Neural progenitor cell (in vitro differentiated cells): ENCODE measurements around the gene ASL. TPM values are rescaled to one million over a fixed set of nuclear protein-coding genes. Genes with fewer than 3 reads are reported as not detected.
"Not testable (repeated sequence)": the region's sequence is repeated elsewhere in the genome, so short reads cannot be mapped to it uniquely, and the experiment has no call there.

Source experiments
- DNase-seq: peaks from one replicate; pipeline ENCODE4 v3.0.0-alpha.2; 2016; ENCODE audit warnings: low spot score
- H2AFZ ChIP-seq: fragments of 200-600 bp; sonication (generic); replicated peaks from 2 replicates; pipeline ENCODE4 v1.6.1; 2016; ENCODE audit warnings: antibody characterized with exemption
- H3F3A ChIP-seq: fragments of 200-600 bp; sonication (generic); 2 replicates; pipeline ENCODE4 v1.6.1; 2016; ENCODE audit warnings: antibody characterized with exemption, low read depth
- H3K27ac ChIP-seq: fragments of 200-600 bp; sonication (generic); 2 replicates; pipeline ENCODE4 v1.5.1; 2016; ENCODE audit warnings: mild to moderate bottlenecking
- H3K27me3 ChIP-seq: fragments of 200-600 bp; sonication (generic); 2 replicates; pipeline ENCODE4 v1.6.1; 2016; ENCODE audit warnings: mild to moderate bottlenecking, moderate library complexity
- H3K36me3 ChIP-seq: fragments of 200-600 bp; sonication (generic); 2 replicates; pipeline ENCODE4 v1.5.1; 2016
- H3K4me1 ChIP-seq: fragments of 200-600 bp; sonication (generic); 2 replicates; pipeline ENCODE4 v1.6.1; 2016; ENCODE audit warnings: mixed run types
- H3K4me2 ChIP-seq: fragments of 200-600 bp; sonication (generic); 2 replicates; pipeline ENCODE4 v1.6.1; 2016
- H3K4me3 ChIP-seq: fragments of 200-600 bp; sonication (generic); 2 replicates; pipeline ENCODE4 v1.5.1; 2016
- H3K79me2 ChIP-seq: fragments of 200-600 bp; sonication (generic); 2 replicates; pipeline ENCODE4 v1.6.1; 2016; ENCODE audit warnings: low read depth
- H3K9ac ChIP-seq: fragments of 200-600 bp; sonication (generic); 2 replicates; pipeline ENCODE4 v1.6.1; 2016
- H3K9me3 ChIP-seq: fragments of 200-600 bp; sonication (generic); 2 replicates; pipeline ENCODE4 v1.5.1; 2016; ENCODE audit warnings: low read depth
- H4K20me1 ChIP-seq: fragments of 200-600 bp; sonication (generic); 2 replicates; pipeline ENCODE4 v1.6.1; 2016; ENCODE audit warnings: low read depth
- H3K27ac Mint-ChIP-seq: 3 replicates; pipeline ENCODE4 v1.8.0; 2021; ENCODE audit warnings: mixed read lengths
- H3K27me3 Mint-ChIP-seq: 2 replicates; pipeline ENCODE4 v1.8.0; 2022; ENCODE audit warnings: low read depth, mild to moderate bottlenecking, inconsistent platforms, moderate library complexity, mixed read lengths; ENCODE audit not compliant: insufficient read depth
- H3K36me3 Mint-ChIP-seq: 3 replicates; pipeline ENCODE4 v1.8.0; 2021; ENCODE audit warnings: mixed read lengths
- H3K4me1 Mint-ChIP-seq: 3 replicates; pipeline ENCODE4 v1.8.0; 2021; ENCODE audit warnings: mixed read lengths
- H3K4me3 Mint-ChIP-seq: 3 replicates; pipeline ENCODE4 v1.8.0; 2021; ENCODE audit warnings: mild to moderate bottlenecking, moderate library complexity, mixed read lengths
- H3K9me3 Mint-ChIP-seq: 3 replicates; pipeline ENCODE4 v1.8.0; 2020; ENCODE audit warnings: mixed read lengths
- CTCF ChIP-seq: fragments of 200-600 bp; sonication (generic); IDR thresholded peaks from 2 replicates; pipeline ENCODE4 v1.5.1; 2017; ENCODE audit warnings: antibody characterized with exemption, mild to moderate bottlenecking
- EZH2 ChIP-seq: fragments of 200-600 bp; sonication (generic); IDR thresholded peaks from 2 replicates; pipeline ENCODE4 v1.6.1; 2017; ENCODE audit warnings: antibody characterized with exemption, mild to moderate bottlenecking, moderate library complexity
- EZH2phosphoT487 ChIP-seq: fragments of 200-600 bp; sonication (generic); IDR thresholded peaks from 2 replicates; pipeline ENCODE4 v1.6.1; 2017; ENCODE audit warnings: antibody characterized with exemption
- total RNA-seq: library from RNA; depleted of rRNA; stranded (reverse); fragments of >200 nt; gene quantifications from 2 replicates; pipeline ENCODE4 v1.2.3, GENCODE V29; 2015; ENCODE audit warnings: low replicate concordance

ASL gene
- total RNA-seq, 1 donor from 2014 or later: 14.2 TPM

DNA sequence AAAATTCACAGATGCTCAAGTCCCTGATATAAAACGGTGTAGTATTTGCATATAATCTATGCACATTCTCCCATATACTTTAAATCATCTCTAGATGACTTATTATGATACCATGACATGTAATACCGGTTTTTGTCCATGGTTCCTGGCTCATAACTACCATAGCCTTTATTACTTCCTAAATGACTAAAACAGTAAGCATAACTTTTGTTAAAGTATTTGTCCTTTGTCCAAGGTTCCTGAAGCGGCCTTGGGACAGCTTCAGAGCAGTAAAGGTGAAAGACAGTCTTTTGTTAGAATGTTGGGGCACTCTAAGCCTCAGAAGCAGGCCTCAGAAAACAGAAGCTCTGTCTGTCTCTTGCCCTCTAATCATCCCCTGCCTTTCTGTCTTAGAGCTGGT, 43.0 kb downstream of the ASL start:
- H3K27ac Mint-ChIP-seq: no peak overlapping the region
- Histone ChIP-seq H3K4me2 (no peak overlapping the region), H3F3A (peaks cover 13% of the 10 kb centered on the region), H3K36me3 (no peaks in the 10 kb centered on the region), H2AFZ (no peak overlapping the region), H3K27me3 (no peaks in the 10 kb centered on the region), H3K9me3 (no peaks in the 10 kb centered on the region), H3K27ac (no peak overlapping the region), H4K20me1 (peaks cover 26% of the 10 kb centered on the region), H3K4me1 (peaks cover 9% of the 10 kb centered on the region), H3K79me2 (peaks cover 84% of the 10 kb centered on the region), H3K4me3 (no peak overlapping the region), H3K9ac (no peak overlapping the region)
- no peak for DNase-seq
- peaks cover 16% of the 10 kb centered on the region for H3K4me1 Mint-ChIP-seq
- peaks cover 2% of the 10 kb centered on the region for H3K27me3 Mint-ChIP-seq
- no peaks in the 10 kb centered on the region for H3K9me3 Mint-ChIP-seq
- no peak overlapping the region for H3K4me3 Mint-ChIP-seq
- peaks cover 8% of the 10 kb centered on the region for H3K36me3 Mint-ChIP-seq
- no peak for TF ChIP-seq CTCF

DNA sequence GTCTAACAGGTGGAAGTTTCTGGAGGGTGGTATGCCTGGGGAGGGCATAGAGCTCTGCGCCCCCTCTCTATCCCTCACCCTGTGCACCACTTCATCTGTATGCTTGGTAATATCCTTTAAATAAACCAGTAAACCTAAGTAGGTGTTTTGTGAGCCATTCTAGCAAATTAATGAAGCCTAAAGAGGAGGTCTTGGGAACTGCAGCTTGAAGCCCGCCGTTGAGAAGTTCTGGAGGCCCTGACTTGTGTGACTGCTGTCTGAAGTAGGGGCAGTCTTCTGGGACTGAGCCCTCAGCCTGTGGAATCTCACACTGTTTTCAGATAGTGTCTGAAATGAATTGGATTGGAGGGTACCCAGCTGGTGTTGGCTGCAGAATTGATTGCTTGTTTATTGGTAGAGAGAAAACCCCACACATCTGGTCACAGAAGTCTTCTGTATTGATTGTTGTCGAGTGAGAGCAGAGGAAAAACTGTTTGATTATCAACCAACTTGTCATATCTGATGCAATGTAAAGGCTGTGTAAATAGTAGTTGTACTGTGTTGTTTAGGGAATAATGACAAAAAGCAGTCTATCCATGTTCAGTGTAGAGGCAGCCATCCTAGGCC, 43.7 kb downstream of the ASL start:
- Histone ChIP-seq H3K9me3 (no peaks in the 10 kb centered on the region), H3K4me2 (no peak overlapping the region), H3K27me3 (no peaks in the 10 kb centered on the region), H3K4me1 (peaks cover 9% of the 10 kb centered on the region), H3K79me2 (peaks cover 88% of the 10 kb centered on the region), H3F3A (peaks cover 13% of the 10 kb centered on the region), H2AFZ (no peak overlapping the region), H3K9ac (no peak overlapping the region), H3K36me3 (no peaks in the 10 kb centered on the region), H4K20me1 (peaks cover 26% of the 10 kb centered on the region), H3K4me3 (no peak overlapping the region), H3K27ac (no peak overlapping the region)
- TF ChIP-seq EZH2 (no peak), EZH2phosphoT487 (no peak), CTCF (no peak)
- peaks cover 8% of the 10 kb centered on the region for H3K36me3 Mint-ChIP-seq
- H3K9me3 Mint-ChIP-seq: no peaks in the 10 kb centered on the region
- no peak overlapping the region for H3K27ac Mint-ChIP-seq
- peaks cover 2% of the 10 kb centered on the region for H3K27me3 Mint-ChIP-seq
- H3K4me3 Mint-ChIP-seq: no peak overlapping the region
- peaks cover 16% of the 10 kb centered on the region for H3K4me1 Mint-ChIP-seq
- no peak for DNase-seq

DNA sequence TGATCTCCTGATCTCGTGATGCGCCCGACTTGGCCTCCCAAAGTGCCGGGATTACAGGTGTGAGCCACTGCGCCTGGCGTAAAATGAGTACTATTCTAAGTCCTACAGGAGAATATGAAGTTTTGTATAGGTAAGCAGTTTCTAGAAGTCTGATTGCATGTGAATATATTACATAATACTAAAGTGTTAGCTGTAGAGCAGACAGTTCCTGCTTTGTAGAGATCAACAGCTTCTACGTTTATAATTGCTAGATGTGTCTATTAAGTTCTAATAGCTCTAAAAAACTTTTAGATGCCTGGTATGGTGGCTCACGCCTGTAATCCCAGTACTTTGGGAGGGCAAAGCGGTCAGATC, 47.5 kb downstream of the ASL start:
- Histone ChIP-seq H3K4me3 (no peak overlapping the region), H3F3A (no peaks in the 10 kb centered on the region), H4K20me1 (peaks cover 24% of the 10 kb centered on the region), H3K9ac (no peak overlapping the region), H3K27ac (no peak overlapping the region), H3K36me3 (no peaks in the 10 kb centered on the region), H2AFZ (no peak overlapping the region), H3K4me2 (no peak overlapping the region), H3K27me3 (no peaks in the 10 kb centered on the region), H3K4me1 (no peaks in the 10 kb centered on the region), H3K79me2 (peaks cover 96% of the 10 kb centered on the region), H3K9me3 (no peaks in the 10 kb centered on the region)
- H3K27me3 Mint-ChIP-seq: peaks cover 2% of the 10 kb centered on the region
- TF ChIP-seq EZH2phosphoT487 (no peak), CTCF (no peak), EZH2 (no peak)
- no peak for DNase-seq
- H3K4me1 Mint-ChIP-seq: no peaks in the 10 kb centered on the region
- H3K36me3 Mint-ChIP-seq: no peaks in the 10 kb centered on the region
- H3K27ac Mint-ChIP-seq: no peak overlapping the region
- no peaks in the 10 kb centered on the region for H3K9me3 Mint-ChIP-seq
- H3K4me3 Mint-ChIP-seq: no peak overlapping the region

- H3K27ac ChIP-seq: not testable (repeated sequence)
These were observed 48.9 kb downstream of the ASL start for GRCh38 chr7:66124569-66124861.

More at GRCh38 chr7:66124569-66124861, 48.9 kb downstream of the ASL start:
- not testable (repeated sequence) for H3K27me3 ChIP-seq, DNase-seq, H3K36me3 ChIP-seq, H3K27ac Mint-ChIP-seq, H3K36me3 Mint-ChIP-seq, H3K9me3 Mint-ChIP-seq, H3K4me2 ChIP-seq, H2AFZ ChIP-seq, H3K4me1 ChIP-seq, H3F3A ChIP-seq, H3K4me1 Mint-ChIP-seq, H3K9ac ChIP-seq, H3K4me3 Mint-ChIP-seq, H3K27me3 Mint-ChIP-seq, H3K9me3 ChIP-seq, H3K4me3 ChIP-seq
- Histone ChIP-seq H4K20me1 (peaks cover 12% of the 10 kb centered on the region), H3K79me2 (peaks cover 96% of the 10 kb centered on the region)
